Left hindlimb (tissue), 1 donor: ENCODE results near the gene OTOGL.
"Not testable (repeated sequence)": the region's sequence is repeated elsewhere in the genome, so short reads cannot be mapped to it uniquely, and the experiment has no call there.

Experiments
- DNase-seq: peaks from one replicate; pipeline ENCODE4 v3.0.0-alpha.2; 2018

The OTOGL gene

DNA sequence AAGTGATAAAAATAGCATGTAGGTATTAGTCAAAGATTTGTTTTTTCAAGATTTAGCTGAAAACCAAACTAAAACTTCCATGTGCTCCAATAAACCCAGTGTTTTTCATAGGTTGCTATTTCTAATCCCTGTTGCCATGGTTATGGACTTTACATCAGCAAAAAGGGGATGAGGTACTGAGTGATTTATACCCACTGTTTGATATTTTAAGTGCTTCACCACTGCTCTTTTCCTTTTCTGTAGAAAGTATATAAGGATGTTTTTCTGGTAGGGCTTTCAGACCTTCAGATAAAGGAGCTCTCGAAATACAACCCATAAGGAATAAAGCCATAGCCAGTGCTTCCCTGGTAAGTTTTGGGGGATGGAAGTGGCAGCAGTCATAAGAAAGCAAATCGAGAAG, at the start of gene OTOGL:
Gene OTOGL (plus strand): TSS at position 279 of the 400 bp plus-strand sequence. CDS start 109,895 bp downstream, outside the sequence.
- DNase-seq, result no peak

DNA sequence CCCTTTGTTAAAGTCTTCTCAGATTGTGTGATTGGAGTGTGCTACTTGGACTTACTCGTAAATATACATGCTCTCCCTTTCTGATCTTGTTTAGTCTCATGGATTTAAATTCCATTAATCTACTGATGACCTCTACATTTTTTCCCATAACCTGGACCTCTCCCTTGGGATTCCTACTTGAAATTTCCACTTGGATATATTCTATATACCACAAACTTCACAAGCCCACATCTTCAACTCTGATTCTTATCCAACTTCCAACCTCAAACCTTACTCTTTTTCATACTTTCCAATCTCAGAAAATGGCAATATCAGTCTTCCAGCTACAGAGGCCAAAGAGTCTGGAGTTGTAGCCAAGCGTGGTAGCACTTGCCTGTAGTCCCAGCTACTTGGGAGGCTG, 49.1 kb upstream of the OTOGL start:
- DNase-seq, result no peak

DNA sequence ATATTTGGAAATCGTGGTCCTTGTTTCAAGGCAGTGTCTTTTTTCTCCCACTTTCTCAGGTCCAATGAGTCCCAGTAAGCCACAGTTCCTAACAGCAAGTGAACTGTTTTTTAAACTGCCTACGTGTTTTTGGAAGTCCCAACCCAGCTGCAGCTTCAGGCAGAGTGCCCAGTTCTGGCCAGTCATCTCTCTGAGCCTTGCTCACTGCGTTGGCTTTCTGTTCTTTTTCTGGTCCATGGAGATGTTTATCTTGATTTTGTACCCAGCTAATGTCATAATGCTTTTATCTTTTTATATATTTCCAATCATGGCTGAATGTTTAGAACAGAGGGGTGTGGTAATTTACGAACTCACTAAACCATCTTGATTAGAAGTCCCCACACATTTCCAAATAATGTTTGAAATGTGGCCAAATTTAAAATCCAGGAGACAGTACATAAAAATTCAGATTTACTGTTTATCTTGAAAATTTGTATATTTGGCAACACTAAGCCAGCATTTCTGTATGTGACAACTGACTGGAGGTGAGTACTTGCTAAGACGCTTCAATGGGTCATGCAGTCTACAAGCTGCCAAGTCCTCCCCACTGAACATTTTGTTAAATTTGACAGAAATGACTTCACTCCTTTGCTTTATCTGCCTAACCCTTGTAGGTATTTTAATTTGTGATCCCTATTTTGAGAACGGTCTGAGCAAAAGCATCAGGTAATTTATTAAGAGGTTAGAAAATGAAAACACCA, 46.1 kb upstream of the OTOGL start:
- DNase-seq, result no peak

- no peak for DNase-seq
These were observed 43.1 kb upstream of the OTOGL start for GRCh38 chr12:80056232-80056631.

GRCh38 chr12:80056845-80057244, 42.5 kb upstream of the OTOGL start:
- DNase-seq, result no peak

DNA sequence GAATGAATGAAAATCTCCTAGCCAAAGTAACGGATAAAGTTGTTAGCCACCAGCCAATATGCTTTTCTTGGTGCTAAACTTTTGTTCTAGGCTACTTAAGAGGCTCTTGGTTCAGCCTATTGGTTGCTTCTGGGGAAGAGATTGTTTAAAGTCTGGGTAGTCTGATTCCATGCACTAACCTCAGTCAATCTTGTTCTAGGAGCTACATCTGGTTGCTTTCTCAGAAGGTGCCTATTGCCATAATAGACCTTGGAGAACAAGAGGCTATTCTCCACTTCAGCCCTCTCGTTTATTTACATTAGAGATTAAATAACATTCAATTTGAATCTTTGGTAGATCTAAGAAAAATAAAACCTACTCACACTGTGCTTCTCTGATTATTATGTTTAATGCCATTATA, 40.8 kb upstream of the OTOGL start:
- no peak for DNase-seq

GRCh38 chr12:80059102-80059501, 40.2 kb upstream of the OTOGL start:
- no peak for DNase-seq

- no peak for DNase-seq
These were observed 39.5 kb upstream of the OTOGL start for GRCh38 chr12:80059875-80060274.

DNA sequence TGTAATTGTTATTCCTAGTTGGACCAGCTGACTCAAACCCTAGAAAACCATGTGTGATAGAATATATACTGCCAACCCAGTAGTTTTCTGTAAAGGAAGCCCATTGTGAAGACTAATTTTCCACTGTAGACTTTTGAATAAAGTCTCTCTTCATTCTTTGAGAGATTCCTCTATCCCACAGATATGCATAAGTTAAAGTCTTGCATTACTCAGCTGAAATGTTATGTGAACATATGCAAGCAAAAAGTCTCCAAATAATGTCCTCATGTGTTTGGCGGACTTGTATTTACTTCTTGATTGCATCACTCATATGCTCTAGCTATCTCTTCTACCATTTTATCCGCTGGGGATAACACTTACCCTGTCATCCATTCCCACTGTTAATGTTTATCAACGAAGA, 35.1 kb upstream of the OTOGL start:
- no peak for DNase-seq

- DNase-seq, result no peak
These were observed 34.4 kb upstream of the OTOGL start for GRCh38 chr12:80064951-80065350.

DNA sequence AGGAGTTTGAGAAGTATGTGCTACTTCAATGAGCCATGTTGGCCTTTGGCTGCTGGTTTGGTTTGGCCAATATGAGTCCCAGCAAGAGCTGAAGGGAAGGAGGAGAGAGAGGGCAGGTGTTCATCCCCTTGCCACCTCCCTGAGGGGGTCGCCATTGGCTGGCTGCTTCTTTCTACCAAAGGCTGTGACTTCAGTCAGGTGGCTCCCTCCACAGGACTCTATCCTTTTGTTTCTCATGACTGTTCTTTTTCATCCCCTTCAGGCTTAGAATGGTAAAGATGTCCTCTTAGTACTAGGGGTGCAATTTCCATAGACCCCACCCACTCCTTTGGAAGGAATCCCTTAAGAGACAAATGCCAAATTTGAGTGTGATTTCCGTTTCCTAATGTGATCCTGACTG, 31.2 kb upstream of the OTOGL start:
- DNase-seq, result no peak

DNA sequence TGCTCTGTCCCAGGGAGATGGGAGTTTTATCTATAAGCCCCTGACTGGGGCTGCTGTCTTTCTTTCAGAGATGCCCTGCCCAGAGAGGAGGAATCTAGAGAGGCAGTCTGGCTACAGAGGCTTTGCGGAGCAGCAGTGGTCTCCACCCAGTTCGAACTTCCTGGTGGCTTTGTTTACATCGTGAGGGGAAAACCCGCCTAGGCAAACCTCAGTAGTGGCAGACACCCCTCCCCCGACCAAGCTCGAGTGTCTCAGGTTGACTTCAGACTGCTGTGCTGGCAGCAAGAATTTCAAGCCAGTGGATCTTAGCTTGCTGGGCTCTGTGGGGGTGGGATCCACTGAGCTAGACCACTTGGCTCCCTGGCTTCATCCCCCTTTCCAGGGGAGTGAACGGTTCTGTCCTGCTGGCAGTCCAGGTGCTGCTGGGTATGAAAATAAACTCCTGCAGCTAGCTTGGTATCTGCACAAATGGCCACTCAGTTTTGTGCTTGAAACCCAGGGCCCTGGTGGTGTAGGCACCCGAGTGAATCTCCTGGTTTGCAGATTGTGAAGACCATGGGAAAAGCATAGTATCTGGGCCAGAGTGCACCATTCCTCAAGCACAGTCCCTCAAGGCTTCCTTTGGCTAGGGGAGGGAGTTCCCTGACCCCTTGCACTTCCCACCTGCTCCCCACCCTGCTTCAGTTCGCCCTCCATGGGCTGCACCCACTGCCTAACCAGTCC, 15.3 kb upstream of the OTOGL start:
- DNase-seq, result not testable (repeated sequence)

GRCh38 chr12:80086025-80086424, 13.3 kb upstream of the OTOGL start:
- DNase-seq, result no peak

- DNase-seq, result no peak
These were observed 11.7 kb upstream of the OTOGL start for GRCh38 chr12:80087486-80088213.

GRCh38 chr12:80100591-80100990, 1.3 kb downstream of the OTOGL start:
- no peak for DNase-seq

- no peak for DNase-seq
These were observed 1.8 kb downstream of the OTOGL start for GRCh38 chr12:80101126-80101525.

DNA sequence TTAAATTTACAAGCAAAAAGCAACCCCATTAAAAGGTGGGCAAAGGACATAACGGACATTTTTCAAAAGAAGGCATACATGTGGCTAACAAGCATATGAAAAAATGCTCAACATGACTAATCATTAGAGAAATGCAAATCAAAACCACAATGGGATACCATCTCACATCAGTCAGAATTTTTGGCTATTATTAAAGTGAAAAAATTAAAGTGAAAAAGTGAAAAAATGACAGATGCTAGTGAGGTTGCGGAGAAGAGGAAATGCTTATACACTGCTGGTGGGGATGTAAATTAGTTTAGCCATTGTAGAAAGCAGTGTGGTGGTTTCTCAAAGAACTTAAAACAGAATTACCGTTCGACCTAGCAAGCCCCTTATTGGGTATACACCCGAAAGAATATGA, 7.9 kb downstream of the OTOGL start:
- DNase-seq, result no peak

GRCh38 chr12:80116735-80117134, 17.4 kb downstream of the OTOGL start:
- no peak for DNase-seq

DNA sequence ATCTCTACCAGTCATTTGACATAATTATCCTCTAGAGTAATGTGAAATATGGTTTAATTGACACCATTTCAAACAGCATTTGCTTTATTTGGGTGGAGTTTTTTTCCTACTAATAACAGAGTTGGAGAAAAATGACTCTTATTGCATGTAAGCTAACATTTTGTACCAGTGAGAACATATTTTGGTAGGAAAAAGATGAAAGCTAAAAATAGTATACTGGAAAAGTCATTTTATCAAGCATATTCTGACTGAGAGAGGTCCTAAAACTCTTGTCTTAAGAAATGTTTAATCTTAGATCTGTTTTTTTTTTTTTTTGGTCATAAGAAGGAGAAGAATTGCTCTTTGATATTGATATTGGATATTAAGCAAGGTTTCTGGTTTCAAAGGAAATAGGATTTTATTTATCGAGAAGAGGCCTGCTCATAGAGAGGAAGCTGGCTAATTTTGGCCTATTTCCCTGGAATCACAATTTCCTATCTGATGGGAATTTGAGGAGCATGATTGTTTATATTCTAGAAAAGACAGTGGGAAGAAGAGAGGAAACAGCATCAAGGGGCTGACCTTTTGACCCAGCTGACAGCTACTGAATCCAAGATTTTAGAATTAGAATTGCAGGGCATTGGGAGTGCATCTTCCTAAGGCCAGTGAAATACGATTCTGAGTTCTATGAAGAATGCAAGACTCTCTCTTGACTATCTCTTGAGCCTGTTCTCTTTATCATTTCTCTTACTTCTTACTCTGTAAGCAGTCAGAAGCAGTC, 19.4 kb downstream of the OTOGL start:
- no peak for DNase-seq

- DNase-seq, result no peak
These were observed 21.7 kb downstream of the OTOGL start for GRCh38 chr12:80120994-80121393.

DNA sequence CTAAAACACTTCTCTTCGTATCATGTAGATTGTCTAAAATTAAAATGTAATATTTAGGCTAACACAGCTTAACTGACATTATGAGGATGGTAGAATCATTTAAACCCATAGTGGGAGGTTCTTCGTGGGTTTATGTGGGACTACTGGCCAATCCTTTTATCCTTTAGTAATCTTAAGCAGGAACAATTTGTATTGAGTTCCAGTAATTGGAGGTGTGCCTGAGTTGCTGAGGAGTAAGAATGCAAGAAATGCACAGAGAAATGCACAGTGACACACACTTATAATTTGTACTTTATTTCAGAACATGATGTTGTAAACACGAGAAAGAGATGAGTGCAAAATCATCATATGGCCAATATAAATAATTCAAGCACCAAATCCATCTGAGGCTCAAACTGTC, 22.3 kb downstream of the OTOGL start:
- DNase-seq, result no peak

- no peak for DNase-seq
These were observed 30.7 kb downstream of the OTOGL start for GRCh38 chr12:80129895-80130530.

DNA sequence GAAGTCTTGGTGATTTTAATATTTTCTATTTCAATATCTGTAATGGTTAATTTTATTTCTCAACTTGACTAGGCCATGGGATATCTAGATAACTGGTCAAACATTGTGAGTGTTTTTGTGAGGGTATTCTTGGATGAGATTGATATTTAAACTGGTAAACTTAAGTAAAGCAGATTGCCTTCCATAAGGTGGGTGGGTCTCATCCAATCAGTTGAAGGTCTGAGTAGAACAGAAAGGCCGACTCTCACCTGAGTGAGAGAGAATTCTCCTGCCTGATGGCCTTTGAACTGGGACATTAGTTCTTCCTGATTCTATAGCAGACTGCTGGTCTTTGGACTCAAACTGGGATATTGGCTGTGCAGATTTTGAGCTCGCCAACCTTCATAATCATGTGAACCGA, 36.3 kb downstream of the OTOGL start:
- DNase-seq, result no peak
